ENCODE measurements around the gene GYS2. TPM values are rescaled to one million over a fixed set of nuclear protein-coding genes. Genes with fewer than 3 reads are reported as not detected.

Gene GYS2
- total RNA-seq, 6 experiments from 2014 or later: not detected

GRCh38 chr12:21583587-21583986 is 21.1 kb downstream of the GYS2 start:
- H3K27ac Mint-ChIP-seq: no peak overlapping the region
- H3K4me3 Mint-ChIP-seq: no peak overlapping the region
- no peak for DNase-seq
- no peak for TF ChIP-seq CTCF (IDR thresholded peaks at IDR 0.05)
- H3K27me3 Mint-ChIP-seq (ENCODE audit: insufficient read depth): peaks cover 2% of the 10 kb centered on the region; the same call in 1 of the 2 replicates
- no peaks in the 10 kb centered on the region for H3K9me3 Mint-ChIP-seq
- no peaks in the 10 kb centered on the region for H3K4me1 Mint-ChIP-seq (ENCODE audit: low read depth)
- no peaks in the 10 kb centered on the region for H3K36me3 Mint-ChIP-seq (ENCODE audit: low read depth)

- Mint-ChIP-seq H3K27ac (no peak overlapping the region), H3K4me1 (ENCODE audit: low read depth) (no peaks in the 10 kb centered on the region), H3K27me3 (ENCODE audit: insufficient read depth) (peaks cover 2% of the 10 kb centered on the region; the same call in 1 of the 2 replicates), H3K9me3 (no peaks in the 10 kb centered on the region), H3K36me3 (ENCODE audit: low read depth) (no peaks in the 10 kb centered on the region), H3K4me3 (no peak overlapping the region)
- DNase-seq: no peak
- no peak for TF ChIP-seq CTCF (IDR thresholded peaks at IDR 0.05)
Observed at GRCh38 chr12:21580748-21581516, 23.7 kb downstream of the GYS2 start.

- H3K9me3 Mint-ChIP-seq: no peaks in the 10 kb centered on the region
- H3K36me3 Mint-ChIP-seq (ENCODE audit: low read depth): no peaks in the 10 kb centered on the region
- H3K27ac Mint-ChIP-seq: no peak overlapping the region
- no peak for TF ChIP-seq CTCF (IDR thresholded peaks at IDR 0.05)
- H3K4me1 Mint-ChIP-seq (ENCODE audit: low read depth): no peaks in the 10 kb centered on the region
- H3K4me3 Mint-ChIP-seq: no peak overlapping the region
- H3K27me3 Mint-ChIP-seq (ENCODE audit: insufficient read depth): peaks cover 4% of the 10 kb centered on the region
- DNase-seq: no peak
Observed at GRCh38 chr12:21577516-21577915, 27.1 kb downstream of the GYS2 start.

GRCh38 chr12:21576431-21576830 is 28.2 kb downstream of the GYS2 start:
- Mint-ChIP-seq H3K9me3 (no peaks in the 10 kb centered on the region), H3K4me1 (ENCODE audit: low read depth) (no peaks in the 10 kb centered on the region), H3K36me3 (ENCODE audit: low read depth) (no peaks in the 10 kb centered on the region), H3K27me3 (ENCODE audit: insufficient read depth) (peaks cover 4% of the 10 kb centered on the region; the same call in 1 of the 2 replicates), H3K4me3 (no peak overlapping the region), H3K27ac (no peak overlapping the region)
- TF ChIP-seq CTCF (IDR thresholded peaks at IDR 0.05): no peak
- DNase-seq: no peak

- Mint-ChIP-seq H3K4me1 (ENCODE audit: low read depth) (no peaks in the 10 kb centered on the region), H3K4me3 (no peak overlapping the region), H3K27me3 (ENCODE audit: insufficient read depth) (peaks cover 12% of the 10 kb centered on the region), H3K27ac (no peak overlapping the region), H3K9me3 (no peaks in the 10 kb centered on the region), H3K36me3 (ENCODE audit: low read depth) (no peaks in the 10 kb centered on the region)
- DNase-seq: no peak
- TF ChIP-seq CTCF (IDR thresholded peaks at IDR 0.05): no peak
Observed at GRCh38 chr12:21573733-21574358, 30.8 kb downstream of the GYS2 start.

Data from HFFc6 (cell line).